Neuronal stem cell (in vitro differentiated cells): Measurements from ENCODE around the gene RAB10.
"Not testable (repeated sequence)": the region's sequence is repeated elsewhere in the genome, so short reads cannot be mapped to it uniquely, and the experiment has no call there.

Experiments used
- DNase-seq: peaks from one replicate; pipeline ENCODE4 v3.0.0-alpha.2; 2013; ENCODE audit warnings: low spot score
- H2AFZ ChIP-seq: one replicate; pipeline ENCODE4 v1.6.1; 2013; ENCODE audit warnings: mild to moderate bottlenecking, low read length, inconsistent platforms
- H2AK5ac ChIP-seq: 2 replicates; pipeline ENCODE4 v1.6.1; 2013; ENCODE audit warnings: low read depth, mild to moderate bottlenecking, inconsistent platforms, low read length, moderate library complexity, mixed read lengths
- H2BK120ac ChIP-seq: 2 replicates; pipeline ENCODE4 v1.6.1; 2013; ENCODE audit warnings: low read depth, mild to moderate bottlenecking, inconsistent platforms, low read length, moderate library complexity, mixed read lengths
- H2BK12ac ChIP-seq: one replicate; pipeline ENCODE4 v1.6.1; 2013; ENCODE audit warnings: low read length, inconsistent platforms
- H2BK15ac ChIP-seq: 2 replicates; pipeline ENCODE4 v1.6.1; 2013; ENCODE audit warnings: mild to moderate bottlenecking, low read length, inconsistent platforms, mixed read lengths
- H2BK5ac ChIP-seq: one replicate; pipeline ENCODE4 v1.6.1; 2013; ENCODE audit warnings: inconsistent platforms, mild to moderate bottlenecking, low read length, moderate library complexity
- H3K14ac ChIP-seq: one replicate; pipeline ENCODE4 v1.6.1; 2013; ENCODE audit warnings: low read length, inconsistent platforms
- H3K18ac ChIP-seq: 2 replicates; pipeline ENCODE4 v1.6.1; 2013; ENCODE audit warnings: low read length, inconsistent platforms
- H3K23ac ChIP-seq: 2 replicates; pipeline ENCODE4 v1.6.1; 2013; ENCODE audit warnings: low read depth, mild to moderate bottlenecking, mixed read lengths, low read length, inconsistent platforms; ENCODE audit not compliant: poor library complexity
- H3K27ac ChIP-seq: replicated peaks from 3 replicates; pipeline ENCODE4 v1.5.1; 2013; ENCODE audit warnings: low read length, inconsistent platforms
- H3K27me3 ChIP-seq, 3 experiments: 2 replicates each; pipeline ENCODE4 v1.6.1; 2013; ENCODE audit warnings: low read length in 3 of 3, mild to moderate bottlenecking in 2 of 3, inconsistent platforms in 1 of 3, low read depth in 1 of 3, mixed read lengths in 1 of 3, moderate library complexity in 1 of 3; ENCODE audit not compliant: control insufficient read depth in 3 of 3, insufficient read depth in 3 of 3
- H3K36me3 ChIP-seq, 2 donors: replicated peaks in 1 of 2; 2 replicates each; pipeline ENCODE4 v1.6.1; 2013; ENCODE audit warnings: low read length in 2 of 2; ENCODE audit not compliant: control insufficient read depth in 2 of 2, insufficient read depth in 2 of 2
- H3K4ac ChIP-seq: 2 replicates; pipeline ENCODE4 v1.6.1; 2013; ENCODE audit warnings: inconsistent platforms, mild to moderate bottlenecking, low read length, moderate library complexity
- H3K4me1 ChIP-seq, 2 donors: 1 replicate in 1 of 2; 2 replicates in 1 of 2; pipeline ENCODE4 v1.6.1; 2013; ENCODE audit warnings: low read length in 2 of 2, low read depth in 1 of 2; ENCODE audit not compliant: control insufficient read depth in 2 of 2, insufficient read depth in 1 of 2
- H3K4me2 ChIP-seq: one replicate; pipeline ENCODE4 v1.6.1; 2013; ENCODE audit warnings: mild to moderate bottlenecking, low read length, inconsistent platforms; ENCODE audit not compliant: insufficient read depth, poor library complexity, severe bottlenecking
- H3K4me3 ChIP-seq, 2 donors: 2 replicates each; pipeline ENCODE4 v1.5.1; 2013; ENCODE audit warnings: low read length in 2 of 2, mild to moderate bottlenecking in 2 of 2, inconsistent platforms in 1 of 2, moderate library complexity in 1 of 2
- H3K79me1 ChIP-seq: one replicate; pipeline ENCODE4 v1.6.1; 2013; ENCODE audit warnings: low read depth, mild to moderate bottlenecking, inconsistent platforms, low read length, moderate library complexity
- H3K9ac ChIP-seq: one replicate; pipeline ENCODE4 v1.6.1; 2013; ENCODE audit warnings: mild to moderate bottlenecking, low read depth, low read length, inconsistent platforms; ENCODE audit not compliant: poor library complexity
- H3K9me3 ChIP-seq, 2 donors: replicated peaks in 1 of 2; 2 replicates each; pipeline versions ENCODE3 to v1.6.1; 2013; ENCODE audit warnings: low read length in 2 of 2, mild to moderate bottlenecking in 2 of 2, inconsistent platforms in 1 of 2, low read depth in 1 of 2, mixed read lengths in 1 of 2, moderate library complexity in 1 of 2; ENCODE audit not compliant: control insufficient read depth in 2 of 2, insufficient read depth in 1 of 2
- H4K8ac ChIP-seq: one replicate; pipeline ENCODE4 v1.6.1; 2013; ENCODE audit warnings: low read depth, mild to moderate bottlenecking, inconsistent platforms, low read length, moderate library complexity
- H4K91ac ChIP-seq: one replicate; pipeline ENCODE4 v1.6.1; 2013; ENCODE audit warnings: low read length, low read depth, mild to moderate bottlenecking, inconsistent platforms; ENCODE audit not compliant: poor library complexity
- WGBS, 2 donors: extraction: QIAGEN DNeasy Blood & Tissue Kit; methylation state at CpG; one replicate each; pipeline ENCODE4 v1.1.7; 2013; ENCODE audit warnings: missing lambda C conversion rate in 2 of 2, mixed read lengths in 1 of 2; ENCODE audit not compliant: insufficient read length in 2 of 2, insufficient replicate concordance in 1 of 2; ENCODE audit errors: extremely low coverage in 2 of 2; 5-methylcytosine and 5-hydroxymethylcytosine counted together

Gene RAB10

DNA sequence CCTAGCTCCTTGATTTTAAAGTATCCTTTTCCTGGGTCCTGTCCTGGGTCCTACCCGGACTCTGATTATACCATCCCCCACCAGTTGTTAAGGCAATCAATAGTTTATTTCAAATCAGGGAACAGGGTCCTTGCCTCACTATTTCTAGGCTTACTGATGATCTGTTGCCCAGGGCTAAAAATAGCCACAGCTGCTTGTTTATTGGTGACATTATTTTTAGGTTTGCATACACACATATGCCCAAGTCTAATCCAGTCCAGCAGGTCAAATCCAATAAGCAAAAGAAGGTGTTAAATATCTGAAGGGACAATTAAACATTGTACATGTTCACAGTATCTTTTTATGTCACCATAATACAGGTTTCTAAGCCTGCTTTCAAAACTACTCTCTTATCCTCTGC is 66.0 kb downstream of the RAB10 start:
- no peak overlapping the region for H3K14ac ChIP-seq
- no peak overlapping the region for H2AK5ac ChIP-seq
- H2BK5ac ChIP-seq = no peak overlapping the region
- no peak overlapping the region for H3K4me3 ChIP-seq
- peaks cover 0 to 23% of the 10 kb centered on the region in 2 donors for H3K9me3 ChIP-seq
- no peak for DNase-seq
- no peaks in the 10 kb centered on the region for H3K27me3 ChIP-seq
- peaks cover 13 to 73% of the 10 kb centered on the region in 2 donors for H3K36me3 ChIP-seq
- H2BK15ac ChIP-seq = no peak overlapping the region
- no peak overlapping the region for H4K91ac ChIP-seq
- no CpG with 5 or more reads among the region's 1 CpG for WGBS, 2 donors
- H2BK12ac ChIP-seq = no peak overlapping the region
- H3K23ac ChIP-seq = no peak overlapping the region
- no peak overlapping the region for H4K8ac ChIP-seq
- no peak overlapping the region for H2BK120ac ChIP-seq
- H3K9ac ChIP-seq = no peak overlapping the region
- no peak overlapping the region for H3K27ac ChIP-seq
- no peak overlapping the region for H3K4me2 ChIP-seq
- H2AFZ ChIP-seq = no peak overlapping the region
- peaks cover 8% of the 10 kb centered on the region for H3K79me1 ChIP-seq
- H3K18ac ChIP-seq = no peak overlapping the region
- H3K4me1 ChIP-seq = no peaks in the 10 kb centered on the region
- H3K4ac ChIP-seq = no peak overlapping the region

DNA sequence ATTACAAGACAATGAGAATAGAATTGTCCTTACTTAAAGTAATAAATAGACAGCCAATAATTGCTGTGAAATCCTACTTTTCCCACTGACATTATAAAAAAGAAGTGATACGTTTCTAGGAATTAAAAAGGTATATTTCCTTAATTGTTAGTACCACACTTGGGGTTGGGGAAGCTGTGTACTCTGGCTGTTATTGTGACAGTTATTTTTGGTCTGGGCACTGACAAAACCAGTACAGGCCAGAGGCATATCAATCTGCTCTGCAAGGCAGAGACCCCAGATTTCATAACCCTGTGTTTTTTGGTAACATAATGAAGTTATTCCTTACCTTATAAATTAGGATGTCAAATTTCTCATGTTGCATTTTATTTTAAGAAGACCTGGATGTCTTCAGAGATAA is 66.5 kb downstream of the RAB10 start:
- no CpG with 5 or more reads among the region's 1 CpG for WGBS, 2 donors
- Histone ChIP-seq H3K4me3 (no peak overlapping the region), H3K4me1 (no peaks in the 10 kb centered on the region), H3K79me1 (peaks cover 8% of the 10 kb centered on the region), H3K23ac (no peak overlapping the region), H3K27ac (no peak overlapping the region), H2AK5ac (no peak overlapping the region), H3K4me2 (no peak overlapping the region), H3K36me3 (peaks cover 13 to 73% of the 10 kb centered on the region in 2 donors), H3K9me3 (peaks cover 0 to 23% of the 10 kb centered on the region in 2 donors), H3K14ac (no peak overlapping the region), H4K91ac (no peak overlapping the region), H2BK12ac (no peak overlapping the region), H2BK5ac (no peak overlapping the region), H2BK15ac (no peak overlapping the region), H2AFZ (no peak overlapping the region), H3K4ac (no peak overlapping the region), H3K18ac (no peak overlapping the region), H3K27me3 (no peaks in the 10 kb centered on the region), H2BK120ac (no peak overlapping the region), H3K9ac (no peak overlapping the region), H4K8ac (no peak overlapping the region)
- no peak for DNase-seq

GRCh38 chr2:26103752-26104151 is 69.9 kb downstream of the RAB10 start:
- Histone ChIP-seq H3K4me3 (no peak overlapping the region), H3K36me3 (peaks cover 11 to 61% of the 10 kb centered on the region in 2 donors)

GRCh38 chr2:26108701-26109100 is 74.8 kb downstream of the RAB10 start:
- not testable (repeated sequence) for H3K9ac ChIP-seq, H3K4ac ChIP-seq, H2BK15ac ChIP-seq, H2BK120ac ChIP-seq, DNase-seq, H4K8ac ChIP-seq, H2BK5ac ChIP-seq, H3K27ac ChIP-seq, H2BK12ac ChIP-seq, H3K4me3 ChIP-seq, H3K9me3 ChIP-seq, H3K79me1 ChIP-seq, H3K4me1 ChIP-seq, H2AFZ ChIP-seq, H3K4me2 ChIP-seq, H4K91ac ChIP-seq, H3K23ac ChIP-seq, H3K18ac ChIP-seq, H3K27me3 ChIP-seq, H2AK5ac ChIP-seq, H3K14ac ChIP-seq
- WGBS, 2 donors = no CpG with 5 or more reads among the region's 6 CpGs
- H3K36me3 ChIP-seq = peaks cover 7 to 63% of the 10 kb centered on the region in 2 donors

More at GRCh38 chr2:26103752-26104151, 69.9 kb downstream of the RAB10 start:
- Histone ChIP-seq H3K4me2 (no peak overlapping the region), H3K9ac (no peak overlapping the region), H3K23ac (no peak overlapping the region), H2BK120ac (no peak overlapping the region), H4K8ac (no peak overlapping the region), H2BK12ac (no peak overlapping the region), H3K79me1 (peaks cover 6% of the 10 kb centered on the region), H3K18ac (no peak overlapping the region), H2AFZ (no peak overlapping the region), H2AK5ac (no peak overlapping the region), H3K27me3 (no peaks in the 10 kb centered on the region), H3K9me3 (peaks cover 0 to 23% of the 10 kb centered on the region in 2 donors), H2BK15ac (no peak overlapping the region), H4K91ac (no peak overlapping the region), H2BK5ac (no peak overlapping the region), H3K14ac (no peak overlapping the region), H3K4me1 (no peaks in the 10 kb centered on the region), H3K27ac (no peak overlapping the region), H3K4ac (no peak overlapping the region)
- no peak for DNase-seq
- WGBS, 2 donors = no CpG with 5 or more reads among the region's 4 CpGs
